Lower lobe of right lung (tissue), 2 donors: Measurements from ENCODE around the gene FHOD1. TPM values are rescaled to one million over a fixed set of nuclear protein-coding genes. Genes with fewer than 3 reads are reported as not detected.

Experiments used
- ATAC-seq, 2 donors: fragments of 200-7000 bp; cut with Tn5 transposase; one replicate each; pipeline ENCODE4 v1.9.1; 2020 to 2022; ENCODE audit warnings: mild to moderate bottlenecking in 2 of 2, moderate library complexity in 2 of 2
- DNase-seq: peaks from one replicate; pipeline ENCODE4 v3.0.0-alpha.2; 2020
- H3K27ac ChIP-seq: fragments of 200-600 bp; one replicate; pipeline ENCODE4 v1.8.0; 2022
- H3K27me3 ChIP-seq: fragments of 200-600 bp; one replicate; pipeline ENCODE4 v1.8.0; 2022; ENCODE audit warnings: low read depth
- H3K36me3 ChIP-seq: fragments of 200-600 bp; one replicate; pipeline ENCODE4 v1.8.0; 2022; ENCODE audit warnings: mild to moderate bottlenecking
- H3K4me1 ChIP-seq: fragments of 200-600 bp; one replicate; pipeline ENCODE4 v1.8.0; 2022
- H3K4me3 ChIP-seq: fragments of 200-600 bp; one replicate; pipeline ENCODE4 v1.8.0; 2022; ENCODE audit warnings: mild to moderate bottlenecking
- H3K9me3 ChIP-seq: fragments of 200-600 bp; one replicate; pipeline ENCODE4 v1.8.0; 2022
- CTCF ChIP-seq: fragments of 200-600 bp; IDR thresholded peaks from one replicate; pipeline ENCODE4 v1.8.0; 2022; ENCODE audit warnings: antibody characterized with exemption, mild to moderate bottlenecking
- intact Hi-C: fragments of 100-400 bp; cut with DNase I; formaldehyde crosslinking; loops from one replicate; pipeline ENCODE4 v1.11.0; 2022
- total RNA-seq: library from RNA; stranded (reverse); fragmentation: NEBNext Ultra II Directional; extraction: Animal tissue kit (Norgen Biotek cat#: 25700); gene quantifications from one replicate; pipeline ENCODE4 v1.2.1, GENCODE V29; 2021
- donor health status: DM: no; HTN: yes; CAD: no; lungs with severe emphysema.

Gene FHOD1
- total RNA-seq, 1 donor from 2014 or later, result 67.7 TPM

GRCh38 chr16:67257486-67258160 is 10.3 kb upstream of the FHOD1 start:
- ATAC-seq, result no peak
- no peak for DNase-seq
- intact Hi-C loops, result no loop called here

GRCh38 chr16:67256701-67257230 is 9.5 kb upstream of the FHOD1 start:
- ATAC-seq, result no peak
- no peaks in the 10 kb centered on the region for H3K27me3 ChIP-seq
- no peak for TF ChIP-seq CTCF
- no peaks in the 10 kb centered on the region for H3K36me3 ChIP-seq
- H3K9me3 ChIP-seq, result no peaks in the 10 kb centered on the region
- intact Hi-C loops, result no loop called here
- no peaks in the 10 kb centered on the region for H3K4me1 ChIP-seq
- H3K27ac ChIP-seq, result no peak overlapping the region
- no peak overlapping the region for H3K4me3 ChIP-seq
- DNase-seq, result no peak

More at GRCh38 chr16:67257486-67258160, 10.3 kb upstream of the FHOD1 start:
- Histone ChIP-seq H3K27me3 (no peaks in the 10 kb centered on the region), H3K36me3 (no peaks in the 10 kb centered on the region), H3K27ac (no peak overlapping the region), H3K4me3 (no peak overlapping the region), H3K4me1 (no peaks in the 10 kb centered on the region), H3K9me3 (no peaks in the 10 kb centered on the region)
- no peak for TF ChIP-seq CTCF

- Histone ChIP-seq H3K4me3 (no peak overlapping the region), H3K36me3 (no peaks in the 10 kb centered on the region), H3K27ac (no peak overlapping the region), H3K4me1 (no peaks in the 10 kb centered on the region), H3K9me3 (no peaks in the 10 kb centered on the region), H3K27me3 (peaks cover under 1% of the 10 kb centered on the region)
- intact Hi-C loops, result no loop called here
- no peak for TF ChIP-seq CTCF
- DNase-seq (no peak), ATAC-seq (no peak)
Observed at GRCh38 chr16:67255553-67256221, 8.4 kb upstream of the FHOD1 start.

GRCh38 chr16:67254801-67255552 is 7.7 kb upstream of the FHOD1 start:
- no peak for TF ChIP-seq CTCF
- Histone ChIP-seq H3K9me3 (no peaks in the 10 kb centered on the region), H3K4me3 (no peak overlapping the region), H3K27me3 (peaks cover 6% of the 10 kb centered on the region), H3K36me3 (no peaks in the 10 kb centered on the region), H3K4me1 (no peaks in the 10 kb centered on the region), H3K27ac (no peak overlapping the region)
- DNase-seq, result no peak
- no peak for ATAC-seq
- intact Hi-C loops, result no loop called here

GRCh38 chr16:67252609-67253497 is 5.6 kb upstream of the FHOD1 start:
- peaks cover 19% of the 10 kb centered on the region for H3K4me1 ChIP-seq
- ATAC-seq (no peak), DNase-seq (no peak)
- no peak overlapping the region for H3K27ac ChIP-seq
- no peak for TF ChIP-seq CTCF
- H3K9me3 ChIP-seq, result no peaks in the 10 kb centered on the region
- H3K36me3 ChIP-seq, result no peaks in the 10 kb centered on the region
- peaks cover 11% of the 10 kb centered on the region for H3K27me3 ChIP-seq
- H3K4me3 ChIP-seq, result no peak overlapping the region
- intact Hi-C loops, result no loop called here
